Thyroid gland (tissue), 4 donors: ENCODE data around the gene TAF10. TPM values are rescaled to one million over a fixed set of nuclear protein-coding genes. Genes with fewer than 3 reads are reported as not detected.

Source experiments
- DNase-seq, 2 donors: peaks; one replicate each; pipeline ENCODE4 v3.0.0-alpha.2; 2019
- H3K27ac ChIP-seq, 3 donors: fragments of 200-600 bp; sonication (generic); 1 replicate in 2 of 3; 2 replicates in 1 of 3; pipeline ENCODE4 v1.5.1; 2016 to 2019; ENCODE audit warnings: mild to moderate bottlenecking in 1 of 3, moderate library complexity in 1 of 3
- H3K27me3 ChIP-seq: fragments of 200-600 bp; sonication (generic); one replicate; pipeline ENCODE4 v1.5.1; 2019
- H3K36me3 ChIP-seq, 2 donors: fragments of 200-600 bp; sonication (generic); one replicate each; pipeline ENCODE4 v1.5.1; 2016 to 2019
- H3K4me1 ChIP-seq, 2 donors: fragments of 200-600 bp; sonication (generic); one replicate each; pipeline ENCODE4 v1.5.1; 2017 to 2019
- H3K4me3 ChIP-seq, 3 donors: fragments of 200-600 bp; sonication (generic); replicated peaks in 1 of 3; 1 replicate in 2 of 3; 2 replicates in 1 of 3; pipeline ENCODE4 v1.5.1; 2016; ENCODE audit warnings: mild to moderate bottlenecking in 1 of 3
- H3K9me3 ChIP-seq: fragments of 200-600 bp; sonication (generic); one replicate; pipeline ENCODE4 v1.5.1; 2017
- CTCF ChIP-seq, 6 experiments: fragments of 200-600 bp in 3 of 6; fragments of 450-650 bp in 3 of 6; sonication (generic) in 3 of 6; IDR thresholded peaks; one replicate each; pipeline ENCODE4 v1.5.1; 2016 to 2019; ENCODE audit warnings: antibody characterized with exemption in 6 of 6, mild to moderate bottlenecking in 2 of 6, inconsistent platforms in 1 of 6, moderate library complexity in 1 of 6
- POLR2A ChIP-seq, 2 donors: fragments of 450-650 bp; IDR thresholded peaks; one replicate each; pipeline ENCODE4 v1.6.1; 2017; ENCODE audit warnings: antibody characterized with exemption in 2 of 2, mild to moderate bottlenecking in 2 of 2, moderate library complexity in 1 of 2
- WGBS, 2 donors: methylation state at CpG; one replicate each; pipeline ENCODE4 v1.1.5; 2017; 5-methylcytosine and 5-hydroxymethylcytosine counted together
- intact Hi-C: fragments of 100-400 bp; cut with DNase I; formaldehyde crosslinking; loops from one replicate; pipeline ENCODE4 v1.15.1; 2023
- total RNA-seq, 4 donors: library from RNA; depleted of rRNA; stranded (reverse); fragments of >200 nt; gene quantifications; one replicate each; pipeline ENCODE4 v1.2.3, GENCODE V29; 2016

Gene TAF10
- total RNA-seq, 4 donors from 2014 or later = 96.6 to 113 (median 108) TPM

- Histone ChIP-seq H3K9me3 (no peaks in the 10 kb centered on the region), H3K27me3 (no peaks in the 10 kb centered on the region), H3K4me3 (no peak overlapping the region), H3K4me1 (peaks cover 6 to 9% of the 10 kb centered on the region in 2 donors), H3K36me3 (no peaks in the 10 kb centered on the region), H3K27ac (no peak overlapping the region)
- TF ChIP-seq POLR2A (IDR thresholded peaks at IDR 0.05) (no peak), CTCF (IDR thresholded peaks at IDR 0.05) (no peak)
- DNase-seq = no peak
- WGBS, 2 donors = 93 to 95% methylated on average over 9 to 13 of the region's 25 CpGs
- intact Hi-C loops = no loop called here
Observed at GRCh38 chr11:6586434-6587359, 25.3 kb downstream of the TAF10 start.

- Histone ChIP-seq H3K9me3 (no peaks in the 10 kb centered on the region), H3K27me3 (no peaks in the 10 kb centered on the region), H3K27ac (no peak overlapping the region), H3K4me3 (no peak overlapping the region), H3K36me3 (no peaks in the 10 kb centered on the region), H3K4me1 (peaks cover 6 to 9% of the 10 kb centered on the region in 2 donors)
- DNase-seq = no peak
- intact Hi-C loops = no loop called here
- WGBS, 2 donors = 93% methylated on average over 4 of the region's 4 CpGs
- no peak for TF ChIP-seq POLR2A (IDR thresholded peaks at IDR 0.05)
- TF ChIP-seq CTCF (IDR thresholded peaks at IDR 0.05) = no peak
Observed at GRCh38 chr11:6584528-6584927, 27.5 kb downstream of the TAF10 start.

- H3K27ac ChIP-seq = no peak overlapping the region
- no peaks in the 10 kb centered on the region for H3K27me3 ChIP-seq
- 98% methylated on average over 1 of the region's 1 CpG for WGBS, 2 donors
- H3K36me3 ChIP-seq = no peaks in the 10 kb centered on the region
- TF ChIP-seq CTCF (IDR thresholded peaks at IDR 0.05) (no peak), POLR2A (IDR thresholded peaks at IDR 0.05) (no peak)
- H3K4me3 ChIP-seq = no peak overlapping the region
- intact Hi-C loops = no loop called here
- DNase-seq = no peak
- H3K4me1 ChIP-seq = peaks cover 6 to 9% of the 10 kb centered on the region in 2 donors
- no peaks in the 10 kb centered on the region for H3K9me3 ChIP-seq
Observed at GRCh38 chr11:6583584-6583983, 28.4 kb downstream of the TAF10 start.

GRCh38 chr11:6579681-6580080, 32.3 kb downstream of the TAF10 start:
- peaks cover 9 to 13% of the 10 kb centered on the region in 2 donors for H3K4me1 ChIP-seq
- intact Hi-C loops = no loop called here
- no peaks in the 10 kb centered on the region for H3K27me3 ChIP-seq
- no peaks in the 10 kb centered on the region for H3K36me3 ChIP-seq
- no peak overlapping the region for H3K4me3 ChIP-seq
- peak; percentile 42 to 68 for DNase-seq
- TF ChIP-seq CTCF (IDR thresholded peaks at IDR 0.05) (no peak), POLR2A (IDR thresholded peaks at IDR 0.05) (no peak)
- H3K9me3 ChIP-seq = no peaks in the 10 kb centered on the region
- 39 to 75% methylated on average over 2 of the region's 2 CpGs for WGBS, 2 donors
- H3K27ac ChIP-seq = no peak overlapping the region

GRCh38 chr11:6578134-6578533, 33.9 kb downstream of the TAF10 start:
- no peaks in the 10 kb centered on the region for H3K9me3 ChIP-seq
- no peak for DNase-seq
- H3K36me3 ChIP-seq = no peaks in the 10 kb centered on the region
- peaks cover 10 to 17% of the 10 kb centered on the region in 2 donors for H3K4me1 ChIP-seq
- peak overlapping the region in 1 of 3 donors; percentile 34 for H3K27ac ChIP-seq
- H3K27me3 ChIP-seq = no peaks in the 10 kb centered on the region
- 100% methylated on average over 1 of the region's 1 CpG for WGBS, 2 donors
- no peak for TF ChIP-seq CTCF (IDR thresholded peaks at IDR 0.05)
- no peak for TF ChIP-seq POLR2A (IDR thresholded peaks at IDR 0.05)
- H3K4me3 ChIP-seq = no peak overlapping the region
- intact Hi-C loops = no loop called here
